Endothelial cell of umbilical vein (primary cell): ENCODE data around the gene NKX1-2. TPM values are rescaled to one million over a fixed set of nuclear protein-coding genes. Genes with fewer than 3 reads are reported as not detected.

Source experiments
- BruUV-seq: library from RNA; stranded (reverse); fragments of 400-500 nt; replicated peaks from 2 replicates; lab custom pipeline; 2021; lab: Mats Ljungman, UMichigan
- CTCF ChIA-PET: fragments of 300-600, 350-600 bp; sonication (Branson Sonifier 250); formaldehyde crosslinking; loops from one replicate; lab custom pipeline; 2021; ENCODE audit warnings: antibody characterized with exemption, inconsistent platforms; lab: Charles Lee
- POLR2A ChIA-PET: fragments of 300-600, 350-600 bp; sonication (Branson Sonifier 250); formaldehyde crosslinking; loops from one replicate; lab custom pipeline; 2021; ENCODE audit warnings: antibody characterized with exemption, inconsistent platforms; lab: Charles Lee
- DNase-seq: peaks from one replicate; pipeline ENCODE4 v3.0.0-alpha.2; 2011; ENCODE audit warnings: low read depth, low spot score
- FAIRE-seq: peaks from 2 replicates; lab custom pipeline; 2011; peaks lifted over from hg19 to GRCh38; lab: Jason Lieb, UNC
- H2AFZ ChIP-seq: 2 replicates; pipeline ENCODE4 v1.6.0; 2012; ENCODE audit warnings: low read depth, low read length, control low read depth, inconsistent platforms
- H3K27ac ChIP-seq: 2 replicates; pipeline ENCODE4 v1.5.1; 2011; ENCODE audit warnings: low read depth, mild to moderate bottlenecking, control low read depth, low read length, moderate library complexity; ENCODE audit not compliant: insufficient read depth
- H3K27me3 ChIP-seq, 2 experiments: 2 replicates each; pipeline versions ENCODE4 v1.6.0 to v1.6.1; 2011; ENCODE audit warnings: low read length in 2 of 2, mixed read lengths in 1 of 2; ENCODE audit not compliant: control insufficient read depth in 2 of 2, insufficient read depth in 2 of 2
- H3K36me3 ChIP-seq, 2 experiments: 2 replicates in 1 of 2; 3 replicates in 1 of 2; pipeline ENCODE4 v1.5.1; 2011; ENCODE audit warnings: low read length in 2 of 2, mild to moderate bottlenecking in 1 of 2, moderate library complexity in 1 of 2; ENCODE audit not compliant: control insufficient read depth in 2 of 2, insufficient read depth in 2 of 2; ENCODE audit errors: extremely low read depth in 1 of 2
- H3K4me1 ChIP-seq: 3 replicates; pipeline ENCODE4 v1.5.1; 2011; ENCODE audit warnings: mild to moderate bottlenecking, low read length; ENCODE audit not compliant: control insufficient read depth, insufficient read depth; ENCODE audit errors: extremely low read depth
- H3K4me2 ChIP-seq: 2 replicates; pipeline ENCODE4 v1.6.1; 2011; ENCODE audit warnings: low read length, control low read depth, mixed read lengths; ENCODE audit not compliant: insufficient read depth
- H3K4me3 ChIP-seq, 3 experiments: fragments of 200-600 bp in 1 of 3; sonication (generic), shearing (Covaris generic) in 1 of 3; replicated peaks in 1 of 3; 2 replicates each; pipeline ENCODE4 v1.5.1; 2011 to 2016; ENCODE audit warnings: control low read depth in 3 of 3, low read length in 3 of 3, mild to moderate bottlenecking in 2 of 3, inconsistent platforms in 1 of 3, low read depth in 1 of 3, moderate library complexity in 1 of 3; ENCODE audit not compliant: insufficient read depth in 1 of 3
- H3K79me2 ChIP-seq: 2 replicates; pipeline ENCODE4 v1.6.0; 2012; ENCODE audit warnings: low read length, inconsistent platforms; ENCODE audit not compliant: control insufficient read depth, insufficient read depth
- H3K9ac ChIP-seq: replicated peaks from 2 replicates; pipeline ENCODE3; 2011; ENCODE audit warnings: low read length, control low read depth; ENCODE audit not compliant: insufficient read depth; ENCODE audit errors: extremely low read depth
- H3K9me1 ChIP-seq: replicated peaks from 3 replicates; pipeline ENCODE4 v1.6.0; 2011; ENCODE audit warnings: mild to moderate bottlenecking, low read length; ENCODE audit not compliant: control insufficient read depth, insufficient read depth; ENCODE audit errors: extremely low read depth
- H3K9me3 ChIP-seq: replicated peaks from 2 replicates; pipeline ENCODE4 v1.5.1; 2012; ENCODE audit warnings: low read length, inconsistent platforms; ENCODE audit not compliant: control insufficient read depth, insufficient read depth
- H4K20me1 ChIP-seq: replicated peaks from 2 replicates; pipeline ENCODE3; 2011; ENCODE audit warnings: mild to moderate bottlenecking, low read length; ENCODE audit not compliant: control insufficient read depth, insufficient read depth; ENCODE audit errors: extremely low read depth
- CTCF ChIP-seq, 2 donors: IDR thresholded peaks; 1 replicate in 1 of 2; 2 replicates in 1 of 2; pipeline ENCODE4 v1.5.1; 2011; ENCODE audit warnings: low read length in 2 of 2, mild to moderate bottlenecking in 2 of 2, moderate library complexity in 2 of 2, control low read depth in 1 of 2, inconsistent platforms in 1 of 2, low read depth in 1 of 2; ENCODE audit not compliant: insufficient read depth in 1 of 2; ENCODE audit errors: extremely low read depth in 1 of 2
- EZH2 ChIP-seq: IDR thresholded peaks from 2 replicates; pipeline ENCODE4 v1.6.1; 2012; ENCODE audit warnings: borderline replicate concordance, low read depth, mild to moderate bottlenecking, moderate library complexity, low read length, inconsistent platforms; ENCODE audit not compliant: severe bottlenecking
- FOS ChIP-seq: IDR thresholded peaks from 2 replicates; pipeline ENCODE4 v1.6.1; 2011; ENCODE audit warnings: mild to moderate bottlenecking, low read length, moderate library complexity, borderline replicate concordance; ENCODE audit not compliant: insufficient read depth
- GATA2 ChIP-seq: IDR thresholded peaks from 2 replicates; pipeline ENCODE4 v1.7.0; 2011; ENCODE audit warnings: low read depth, mild to moderate bottlenecking, moderate library complexity, mixed read lengths, low read length; ENCODE audit not compliant: insufficient read length, insufficient read depth
- JUN ChIP-seq: IDR thresholded peaks from 2 replicates; pipeline ENCODE4 v1.6.1; 2011; ENCODE audit warnings: borderline replicate concordance, low read depth; ENCODE audit not compliant: insufficient read length, insufficient read depth
- MAX ChIP-seq: IDR thresholded peaks from 2 replicates; pipeline ENCODE4 v1.6.1; 2011; ENCODE audit not compliant: insufficient read depth, insufficient read length
- MYC ChIP-seq: IDR thresholded peaks from one replicate; pipeline ENCODE4 v1.6.1; 2011; ENCODE audit warnings: mild to moderate bottlenecking, low read depth, low read length
- POLR2A ChIP-seq: IDR thresholded peaks from 2 replicates; pipeline ENCODE4 v1.6.1; 2012; ENCODE audit warnings: low read depth, mild to moderate bottlenecking, control low read depth, low read length
- POLR2AphosphoS5 ChIP-seq: IDR thresholded peaks from 2 replicates; pipeline ENCODE4 v1.6.1; 2012; ENCODE audit warnings: low read depth, mild to moderate bottlenecking, control low read depth, low read length, moderate library complexity; ENCODE audit not compliant: insufficient read depth
- dilution Hi-C: fragments of 300-500 bp; cut with MboI; formaldehyde crosslinking; loops from one replicate; pipeline ENCODE4 v1.15.0; 2019; ENCODE audit warnings: low sequenced_read_pairs; ENCODE audit not compliant: extremely low pct_ligation_motif_present
- intact Hi-C: fragments of 100-400 bp; cut with micrococcal nuclease; formaldehyde crosslinking; loops from one replicate; pipeline ENCODE4 v1.10.0; 2022
- polyA plus RNA-seq, 4 experiments: library from polyadenylated mRNA; depleted of rRNA in 3 of 4; stranded (reverse) in 3 of 4; unstranded in 1 of 4; fragments of >200 nt; gene quantifications; 2 replicates each; pipeline versions ENCODE4 v1.2.1 to v1.2.3, GENCODE V29; 2011 to 2012; ENCODE audit warnings: missing spikeins in 1 of 4
- total RNA-seq: library from RNA; stranded (reverse); gene quantifications from 2 replicates; pipeline ENCODE4 v1.2.3, GENCODE V29; 2021

Gene NKX1-2
- total and polyA plus RNA-seq, 2 donors (not counting 3 experiments of a cell fraction or from before 2014, with no cell fraction given), result not detected

GRCh38 chr10:124429576-124429975 lies 20.3 kb downstream of the NKX1-2 start:
- Histone ChIP-seq H3K27me3 (peaks cover 2 to 7% of the 10 kb centered on the region in 2 experiments), H3K9me3 (no peaks in the 10 kb centered on the region), H3K79me2 (no peaks in the 10 kb centered on the region), H3K9me1 (no peaks in the 10 kb centered on the region), H3K4me3 (no peak overlapping the region), H3K27ac (no peak overlapping the region), H4K20me1 (no peaks in the 10 kb centered on the region), H3K36me3 (no peaks in the 10 kb centered on the region), H3K4me2 (no peak overlapping the region), H2AFZ (no peak overlapping the region), H3K4me1 (no peaks in the 10 kb centered on the region), H3K9ac (no peak overlapping the region)
- CTCF ChIA-PET, result no interaction called here
- DNase-seq (no peak), FAIRE-seq (no peak)
- TF ChIP-seq CTCF (IDR thresholded peaks at IDR 0.05; ENCODE audit: extremely low read depth in 1 of 2, insufficient read depth in 1 of 2, low read depth in 1 of 2, low read length in 2 of 2) (no peak), MYC (no peak), MAX (no peak), POLR2A (no peak)
- dilution Hi-C loops, result no loop called here
- POLR2A ChIA-PET, result no interaction called here
- intact Hi-C loops, result no loop called here
- no TSS peak for BruUV-seq

- no peaks in the 10 kb centered on the region for H3K4me1 ChIP-seq
- no peak overlapping the region for H3K27ac ChIP-seq
- H3K9me3 ChIP-seq, result no peaks in the 10 kb centered on the region
- H3K79me2 ChIP-seq, result no peaks in the 10 kb centered on the region
- H3K4me3 ChIP-seq, result no peak overlapping the region
- BruUV-seq, result no TSS peak
- DNase-seq, result no peak
- peaks cover 2 to 7% of the 10 kb centered on the region in 2 experiments for H3K27me3 ChIP-seq
- CTCF ChIA-PET, result interaction anchor here (0.6 kb wide), 1 partner anchor 14 kb away, joined by 3 read pairs; no protein-coding TSS in a partner anchor
- H3K36me3 ChIP-seq, result no peaks in the 10 kb centered on the region
- dilution Hi-C loops (no loop called here), intact Hi-C loops (no loop called here)
- no peak overlapping the region for H3K4me2 ChIP-seq
- POLR2A ChIA-PET, result interaction anchor here (0.7 to 1.4 kb wide), 2 partner anchors 9 to 73 kb away, joined by 3 to 4 read pairs; partner anchors contain the start of gene OAT
- H3K9ac ChIP-seq, result no peak overlapping the region
- no peaks in the 10 kb centered on the region for H3K9me1 ChIP-seq
- H4K20me1 ChIP-seq, result no peaks in the 10 kb centered on the region
- TF ChIP-seq POLR2A (no peak), MAX (no peak), JUN (no peak), POLR2AphosphoS5 (no peak), EZH2 (no peak), FOS (no peak), CTCF (IDR thresholded peaks at IDR 0.05; ENCODE audit: extremely low read depth in 1 of 2, insufficient read depth in 1 of 2, low read depth in 1 of 2, low read length in 2 of 2) (no peak), MYC (no peak), GATA2 (no peak)
- no peak overlapping the region for H2AFZ ChIP-seq
- no peak for FAIRE-seq
These were observed 21.5 kb downstream of the NKX1-2 start for GRCh38 chr10:124428207-124428777.
